Gastroesophageal sphincter (tissue), 4 donors: ENCODE measurements around the gene LAMA5. TPM values are rescaled to one million over a fixed set of nuclear protein-coding genes. Genes with fewer than 3 reads are reported as not detected.

Experiments used
- ATAC-seq: fragments of 150-250 bp; one replicate; pipeline ENCODE4 v1.9.1; 2016; ENCODE audit warnings: mild to moderate bottlenecking, moderate library complexity
- H3K27ac ChIP-seq, 4 donors: fragments of 200-600 bp; sonication (generic) in 3 of 4; 1 replicate in 3 of 4; 2 replicates in 1 of 4; pipeline ENCODE4 v1.5.1; 2016 to 2019
- H3K27me3 ChIP-seq: fragments of 200-600 bp; sonication (generic); one replicate; pipeline ENCODE4 v1.5.1; 2019
- H3K36me3 ChIP-seq, 2 donors: fragments of 200-600 bp; sonication (generic); one replicate each; pipeline ENCODE4 v1.5.1; 2019; ENCODE audit warnings: control low read depth in 1 of 2
- H3K4me1 ChIP-seq, 3 donors: fragments of 200-600 bp; sonication (generic); 1 replicate in 2 of 3; 2 replicates in 1 of 3; pipeline ENCODE4 v1.5.1; 2016 to 2019; ENCODE audit warnings: control low read depth in 2 of 3
- H3K4me3 ChIP-seq, 2 donors: fragments of 200-600 bp; sonication (generic); one replicate each; pipeline ENCODE4 v1.5.1; 2019; ENCODE audit warnings: mild to moderate bottlenecking in 1 of 2, moderate library complexity in 1 of 2
- H3K9me3 ChIP-seq, 3 donors: fragments of 200-600 bp; sonication (generic); one replicate each; pipeline ENCODE4 v1.5.1; 2017 to 2019; ENCODE audit warnings: control low read depth in 2 of 3
- CTCF ChIP-seq, 4 experiments: fragments of 200-600 bp in 2 of 4; fragments of 450-650 bp in 2 of 4; sonication (generic) in 1 of 4; IDR thresholded peaks; one replicate each; pipeline ENCODE4 v1.5.1; 2017 to 2019; ENCODE audit warnings: antibody characterized with exemption in 4 of 4, mild to moderate bottlenecking in 2 of 4, moderate library complexity in 2 of 4
- EP300 ChIP-seq: sonication (generic); formaldehyde crosslinking; IDR thresholded peaks from one replicate; pipeline ENCODE4 v1.6.1; 2017; ENCODE audit warnings: antibody characterized with exemption, mild to moderate bottlenecking
- POLR2A ChIP-seq, 2 donors: fragments of 450-650 bp; IDR thresholded peaks; one replicate each; pipeline ENCODE4 v1.6.1; 2017; ENCODE audit warnings: antibody characterized with exemption in 2 of 2, mild to moderate bottlenecking in 2 of 2, moderate library complexity in 1 of 2
- POLR2AphosphoS5 ChIP-seq: sonication (generic); formaldehyde crosslinking; IDR thresholded peaks from one replicate; pipeline ENCODE4 v1.6.1; 2017; ENCODE audit warnings: antibody characterized with exemption
- WGBS, 2 donors: methylation state at CpG; one replicate each; pipeline ENCODE4 v1.1.5; 2018; ENCODE audit warnings: low coverage in 1 of 2; 5-methylcytosine and 5-hydroxymethylcytosine counted together
- total RNA-seq, 4 donors: library from RNA; depleted of rRNA; stranded (reverse); fragments of >200 nt; gene quantifications; one replicate each; pipeline ENCODE4 v1.1.0, GENCODE V29; 2016

The LAMA5 gene
- total RNA-seq, 4 donors from 2014 or later: 58.6 to 259 (median 172) TPM

- no peaks in the 10 kb centered on the region for H3K4me1 ChIP-seq
- no peaks in the 10 kb centered on the region for H3K9me3 ChIP-seq
- TF ChIP-seq CTCF (IDR thresholded peaks at IDR 0.05): no peak
- no peak for TF ChIP-seq POLR2AphosphoS5
- no peak for TF ChIP-seq POLR2A (IDR thresholded peaks at IDR 0.05)
- TF ChIP-seq EP300: no peak
- peaks cover 0 to 91% of the 10 kb centered on the region in 2 donors for H3K36me3 ChIP-seq
- H3K27me3 ChIP-seq: no peaks in the 10 kb centered on the region
- H3K4me3 ChIP-seq: no peak overlapping the region
- 95 to 98% methylated on average over 6 to 12 of the region's 13 CpGs for WGBS, 2 donors
- no peak overlapping the region for H3K27ac ChIP-seq
- ATAC-seq: no peak
Measured at GRCh38 chr20:62266851-62267250, 100.3 kb downstream of the LAMA5 start.

- H3K27ac ChIP-seq: no peak overlapping the region
- 91 to 94% methylated on average over 8 to 9 of the region's 10 CpGs for WGBS, 2 donors
- ATAC-seq: no peak
- H3K36me3 ChIP-seq: peaks cover 0 to 91% of the 10 kb centered on the region in 2 donors
- no peaks in the 10 kb centered on the region for H3K27me3 ChIP-seq
- H3K9me3 ChIP-seq: no peaks in the 10 kb centered on the region
- TF ChIP-seq EP300: no peak
- no peak for TF ChIP-seq CTCF (IDR thresholded peaks at IDR 0.05)
- no peak for TF ChIP-seq POLR2A (IDR thresholded peaks at IDR 0.05)
- no peak for TF ChIP-seq POLR2AphosphoS5
- H3K4me3 ChIP-seq: no peak overlapping the region
- no peaks in the 10 kb centered on the region for H3K4me1 ChIP-seq
Measured at GRCh38 chr20:62266340-62266739, 100.8 kb downstream of the LAMA5 start.

- Histone ChIP-seq H3K4me1 (no peaks in the 10 kb centered on the region), H3K4me3 (no peak overlapping the region), H3K27me3 (no peaks in the 10 kb centered on the region), H3K27ac (no peak overlapping the region), H3K36me3 (peaks cover 0 to 96% of the 10 kb centered on the region in 2 donors), H3K9me3 (no peaks in the 10 kb centered on the region)
- WGBS, 2 donors: 77 to 100% methylated on average over 1 of the region's 1 CpG
- TF ChIP-seq POLR2A (IDR thresholded peaks at IDR 0.05): no peak
- no peak for TF ChIP-seq CTCF (IDR thresholded peaks at IDR 0.05)
- TF ChIP-seq POLR2AphosphoS5: no peak
- TF ChIP-seq EP300: no peak
- no peak for ATAC-seq
Measured at GRCh38 chr20:62265365-62265764, 101.7 kb downstream of the LAMA5 start.

GRCh38 chr20:62263396-62263795 lies 103.7 kb downstream of the LAMA5 start:
- no peak for ATAC-seq
- peaks cover 0 to 10% (median 3%) of the 10 kb centered on the region in 3 donors for H3K4me1 ChIP-seq
- no peaks in the 10 kb centered on the region for H3K9me3 ChIP-seq
- no peak overlapping the region for H3K27ac ChIP-seq
- WGBS, 2 donors: 97 to 100% methylated on average over 2 to 7 of the region's 14 CpGs
- H3K4me3 ChIP-seq: no peak overlapping the region
- H3K36me3 ChIP-seq: peaks cover 0 to 93% of the 10 kb centered on the region in 2 donors
- H3K27me3 ChIP-seq: no peaks in the 10 kb centered on the region
- TF ChIP-seq POLR2A (IDR thresholded peaks at IDR 0.05) (no peak), POLR2AphosphoS5 (no peak), EP300 (no peak), CTCF (IDR thresholded peaks at IDR 0.05) (no peak)

GRCh38 chr20:62262064-62262463 lies 105.0 kb downstream of the LAMA5 start:
- WGBS, 2 donors: 92% methylated on average over 6 of the region's 10 CpGs; no CpG with 5 or more reads in 1 of the 2 donors
- ATAC-seq: no peak
- no peak for TF ChIP-seq POLR2A (IDR thresholded peaks at IDR 0.05)
- H3K9me3 ChIP-seq: no peaks in the 10 kb centered on the region
- no peak overlapping the region for H3K4me3 ChIP-seq
- peaks cover 0 to 93% of the 10 kb centered on the region in 2 donors for H3K36me3 ChIP-seq
- peaks cover 0 to 18% (median 3%) of the 10 kb centered on the region in 3 donors for H3K4me1 ChIP-seq
- H3K27me3 ChIP-seq: no peaks in the 10 kb centered on the region
- H3K27ac ChIP-seq: no peak overlapping the region
